ENCODE data around the gene CPEB1.

DNA sequence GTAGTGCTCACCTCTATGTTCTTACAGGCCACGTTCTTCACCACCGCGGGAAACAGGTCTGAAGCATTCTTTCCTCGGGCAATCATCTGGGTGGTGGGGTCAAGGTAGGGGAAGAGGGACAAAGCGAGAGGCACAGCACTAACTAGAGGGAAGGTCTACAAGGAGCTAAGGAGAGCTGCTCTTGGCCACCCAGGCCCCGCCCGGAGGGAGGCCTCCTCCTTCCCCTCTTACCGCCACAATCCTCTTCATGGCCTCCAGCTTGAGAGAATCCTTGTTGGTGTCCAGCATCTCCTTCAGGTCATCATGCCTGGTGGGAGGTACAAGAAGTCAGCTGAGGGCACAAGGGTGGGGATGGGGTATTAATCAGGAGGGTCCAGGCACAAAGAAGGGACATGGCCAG, 42.0 kb upstream of the CPEB1 start:
- TF ChIP-seq FOXP2 (optimal IDR thresholded peaks at IDR 0.05; ENCODE audit: borderline replicate concordance, extremely low read depth, extremely low read length, insufficient read depth) (no peak), SIN3A (IDR thresholded peaks at IDR 0.05; ENCODE audit: borderline replicate concordance, insufficient read depth, low read length) (no peak)

Measured in PFSK-1 (cell line).